Type B pancreatic cell (in vitro differentiated cells): ENCODE data around the gene GYS2. TPM values are rescaled to one million over a fixed set of nuclear protein-coding genes. Genes with fewer than 3 reads are reported as not detected.

Experiments used
- DNase-seq: peaks from one replicate; pipeline ENCODE4 v3.0.0; 2021; ENCODE audit warnings: mixed read lengths; ENCODE audit not compliant: unreplicated experiment; ENCODE audit errors: extremely low spot score
- H3K27ac Mint-ChIP-seq: 2 replicates; pipeline ENCODE4 v1.8.0; 2021; ENCODE audit warnings: mild to moderate bottlenecking, mixed read lengths
- H3K27me3 Mint-ChIP-seq: 2 replicates; pipeline ENCODE4 v1.8.0; 2021; ENCODE audit warnings: mixed read lengths
- H3K36me3 Mint-ChIP-seq: 2 replicates; pipeline ENCODE4 v1.8.0; 2021; ENCODE audit warnings: mixed read lengths
- H3K4me1 Mint-ChIP-seq: one replicate; pipeline ENCODE4 v1.8.0; 2021; ENCODE audit warnings: mixed read lengths; ENCODE audit not compliant: unreplicated experiment
- H3K4me3 Mint-ChIP-seq: 2 replicates; pipeline ENCODE4 v1.8.0; 2021; ENCODE audit warnings: mild to moderate bottlenecking, mixed read lengths
- H3K9me3 Mint-ChIP-seq: 2 replicates; pipeline ENCODE4 v1.8.0; 2021; ENCODE audit warnings: mixed read lengths
- total RNA-seq: library from RNA; stranded (reverse); gene quantifications from 2 replicates; pipeline ENCODE4 v1.2.1, GENCODE V29; 2021; ENCODE audit warnings: low replicate concordance
- TF ChIP-seq, protein P1 (sequence below): fragments of 200-600 bp; sonication (generic); conservative IDR thresholded peaks from 2 replicates; pipeline ENCODE4 v1.5.0; 2021; ENCODE audit warnings: antibody characterized with exemption, mild to moderate bottlenecking

The GYS2 gene
- total RNA-seq, 1 donor from 2014 or later: not detected

DNA sequence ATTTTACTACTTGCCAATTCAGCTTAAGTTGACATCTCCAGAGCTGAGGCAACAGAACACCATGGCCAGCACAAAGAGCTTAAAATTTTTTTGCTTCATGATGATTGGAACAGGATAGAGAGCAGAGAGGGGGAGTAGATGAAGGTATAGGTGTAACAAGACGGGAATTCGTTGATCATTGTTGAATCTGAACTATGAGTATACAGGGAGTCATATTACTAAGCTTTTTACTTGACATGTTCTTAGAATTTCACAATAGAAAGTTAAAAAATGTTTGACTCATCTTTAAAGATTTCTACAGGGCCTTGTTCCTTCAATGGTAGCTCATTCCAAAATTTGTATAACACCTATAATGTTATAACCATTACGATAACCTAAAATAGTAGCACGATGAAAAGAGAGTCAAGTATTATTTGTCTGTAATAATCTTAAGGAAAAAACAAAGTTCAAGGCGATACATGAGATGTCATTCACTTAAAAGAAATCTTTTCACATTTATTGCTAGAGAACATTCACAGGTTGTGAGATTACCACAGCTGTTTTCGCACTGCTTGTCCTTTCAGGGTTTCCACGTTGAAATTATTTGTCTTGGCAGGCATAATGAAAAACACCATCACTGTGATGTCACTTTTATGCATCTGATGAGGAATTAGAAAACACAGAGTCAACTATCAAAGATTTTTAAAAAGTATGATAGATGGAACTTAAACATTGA is 44.6 kb downstream of the GYS2 start:
- peaks cover 5% of the 10 kb centered on the region for H3K27me3 Mint-ChIP-seq
- H3K36me3 Mint-ChIP-seq: peaks cover 4% of the 10 kb centered on the region
- H3K4me3 Mint-ChIP-seq: no peak overlapping the region
- no peaks in the 10 kb centered on the region for H3K9me3 Mint-ChIP-seq
- no peak overlapping the region for H3K27ac Mint-ChIP-seq
- H3K4me1 Mint-ChIP-seq: no peaks in the 10 kb centered on the region
- DNase-seq: no peak
- TF ChIP-seq, protein P1, sequence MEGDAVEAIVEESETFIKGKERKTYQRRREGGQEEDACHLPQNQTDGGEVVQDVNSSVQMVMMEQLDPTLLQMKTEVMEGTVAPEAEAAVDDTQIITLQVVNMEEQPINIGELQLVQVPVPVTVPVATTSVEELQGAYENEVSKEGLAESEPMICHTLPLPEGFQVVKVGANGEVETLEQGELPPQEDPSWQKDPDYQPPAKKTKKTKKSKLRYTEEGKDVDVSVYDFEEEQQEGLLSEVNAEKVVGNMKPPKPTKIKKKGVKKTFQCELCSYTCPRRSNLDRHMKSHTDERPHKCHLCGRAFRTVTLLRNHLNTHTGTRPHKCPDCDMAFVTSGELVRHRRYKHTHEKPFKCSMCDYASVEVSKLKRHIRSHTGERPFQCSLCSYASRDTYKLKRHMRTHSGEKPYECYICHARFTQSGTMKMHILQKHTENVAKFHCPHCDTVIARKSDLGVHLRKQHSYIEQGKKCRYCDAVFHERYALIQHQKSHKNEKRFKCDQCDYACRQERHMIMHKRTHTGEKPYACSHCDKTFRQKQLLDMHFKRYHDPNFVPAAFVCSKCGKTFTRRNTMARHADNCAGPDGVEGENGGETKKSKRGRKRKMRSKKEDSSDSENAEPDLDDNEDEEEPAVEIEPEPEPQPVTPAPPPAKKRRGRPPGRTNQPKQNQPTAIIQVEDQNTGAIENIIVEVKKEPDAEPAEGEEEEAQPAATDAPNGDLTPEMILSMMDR: no peak

DNA sequence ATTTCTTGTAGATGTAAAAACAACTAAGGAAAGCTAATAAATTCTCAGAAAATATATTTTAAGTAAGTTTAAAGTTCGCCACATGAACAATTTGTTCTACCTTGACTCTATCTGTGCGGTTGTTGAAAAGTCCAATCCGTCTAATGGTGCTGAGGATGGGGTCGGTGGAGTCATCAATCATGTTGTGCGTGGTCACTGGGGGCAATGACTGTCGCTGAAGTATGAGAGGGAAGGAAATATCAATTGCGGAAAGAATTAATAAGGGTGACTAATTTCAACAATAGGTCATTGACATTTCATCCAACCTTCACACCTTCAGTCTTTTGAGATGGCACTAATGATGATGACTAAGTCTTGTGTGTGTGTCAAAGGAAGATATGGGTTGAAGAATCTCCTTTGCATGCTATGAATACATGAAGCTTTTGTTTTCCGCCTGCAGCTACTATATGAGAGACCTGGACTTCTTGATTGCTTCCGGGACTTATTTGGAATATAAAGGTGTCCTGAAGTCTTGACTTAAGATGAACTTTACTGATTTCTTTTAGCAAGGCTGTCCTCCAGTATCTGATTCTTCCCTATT is 46.5 kb downstream of the GYS2 start:
- no peak overlapping the region for H3K27ac Mint-ChIP-seq
- DNase-seq: no peak
- H3K4me3 Mint-ChIP-seq: no peak overlapping the region
- TF ChIP-seq, protein P1: no peak
- no peaks in the 10 kb centered on the region for H3K4me1 Mint-ChIP-seq
- H3K27me3 Mint-ChIP-seq: peaks cover 9% of the 10 kb centered on the region
- H3K36me3 Mint-ChIP-seq: peaks cover 4% of the 10 kb centered on the region
- no peaks in the 10 kb centered on the region for H3K9me3 Mint-ChIP-seq

DNA sequence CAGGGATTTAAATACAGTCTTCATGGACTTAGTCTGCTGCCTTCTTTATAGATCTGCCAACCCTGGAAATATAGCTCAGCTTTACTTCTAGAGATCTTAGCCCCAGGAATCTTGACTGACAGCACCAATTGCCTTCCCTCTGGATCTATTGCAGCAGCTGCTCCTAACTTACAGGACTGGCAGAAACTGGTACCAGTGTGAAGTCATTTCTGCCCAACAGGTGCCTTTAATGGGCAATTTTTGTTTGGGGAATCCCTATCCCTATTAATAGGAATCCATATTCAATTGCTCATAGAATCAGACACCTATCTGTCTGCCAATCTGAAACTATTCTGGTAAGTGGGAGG is 51.3 kb downstream of the GYS2 start:
- H3K27me3 Mint-ChIP-seq: peaks cover 7% of the 10 kb centered on the region
- H3K4me3 Mint-ChIP-seq: no peak overlapping the region
- DNase-seq: no peak
- H3K9me3 Mint-ChIP-seq: no peaks in the 10 kb centered on the region
- no peaks in the 10 kb centered on the region for H3K4me1 Mint-ChIP-seq
- no peak overlapping the region for H3K27ac Mint-ChIP-seq
- no peaks in the 10 kb centered on the region for H3K36me3 Mint-ChIP-seq
- TF ChIP-seq, protein P1: no peak

DNA sequence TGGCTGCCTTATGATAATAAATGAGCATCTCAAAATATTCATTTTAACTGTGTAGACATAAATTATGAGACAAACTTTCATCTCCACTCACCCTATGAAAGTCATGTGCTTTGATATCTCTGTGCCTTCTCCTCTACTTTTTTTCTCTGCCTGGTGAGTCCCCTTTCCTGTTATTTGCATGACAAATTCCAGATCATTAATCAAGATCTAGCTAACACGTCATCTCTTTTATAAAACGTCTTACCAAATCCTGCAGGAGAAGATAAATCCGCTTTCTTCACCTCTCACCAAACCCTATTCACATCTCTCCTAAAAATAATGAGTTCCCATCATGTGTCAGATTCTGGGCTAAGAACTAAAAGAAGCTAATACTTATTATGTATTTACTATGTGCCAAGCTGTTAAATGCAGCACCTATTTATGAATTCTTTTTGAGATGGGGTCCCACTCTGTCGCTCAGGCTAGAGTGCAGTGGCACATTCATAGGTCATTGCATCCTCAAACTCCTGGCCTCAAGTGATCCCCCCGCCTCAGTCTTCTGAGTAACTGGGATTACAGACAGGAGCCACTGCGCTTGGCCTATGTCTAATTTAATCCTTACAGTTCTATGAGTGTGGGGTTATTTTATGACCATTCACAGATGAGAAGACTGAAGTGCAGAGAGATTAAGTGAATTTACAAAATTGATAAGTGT is 51.9 kb downstream of the GYS2 start:
- Mint-ChIP-seq H3K27me3 (peaks cover 4% of the 10 kb centered on the region), H3K9me3 (no peaks in the 10 kb centered on the region)

DNA sequence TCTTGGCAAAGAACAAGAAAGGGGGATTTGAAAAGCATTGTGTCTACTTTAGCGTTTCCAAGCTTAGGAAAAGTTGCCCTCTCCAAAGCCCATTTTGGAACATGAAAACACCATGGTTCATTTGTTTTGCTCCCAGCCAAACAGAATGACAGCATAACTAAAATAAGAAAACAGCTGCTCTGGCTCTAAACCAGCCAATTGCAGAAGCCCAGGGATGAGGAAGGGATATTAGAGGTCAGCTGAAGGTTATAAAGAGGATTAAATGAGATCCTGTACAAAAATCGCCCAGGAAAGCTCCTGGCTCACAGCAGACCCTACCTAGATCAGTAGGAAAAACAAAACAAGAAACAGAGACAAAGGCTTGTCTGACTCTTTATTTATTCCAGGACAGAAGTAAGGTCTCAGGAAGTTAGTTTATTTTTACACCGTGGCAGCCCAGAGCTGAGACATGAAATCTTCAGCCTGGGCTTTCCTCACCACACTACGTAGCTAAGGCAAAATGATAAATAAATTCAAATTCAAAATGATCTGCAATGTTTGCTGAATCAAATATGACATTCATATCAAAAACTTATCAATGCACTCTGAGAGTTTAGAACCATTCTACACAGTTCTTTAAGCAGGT is 52.7 kb downstream of the GYS2 start:
- no peak for DNase-seq
- no peak overlapping the region for H3K27ac Mint-ChIP-seq
- H3K4me3 Mint-ChIP-seq: no peak overlapping the region
- H3K9me3 Mint-ChIP-seq: no peaks in the 10 kb centered on the region
- H3K36me3 Mint-ChIP-seq: no peaks in the 10 kb centered on the region
- peaks cover 4% of the 10 kb centered on the region for H3K27me3 Mint-ChIP-seq
- H3K4me1 Mint-ChIP-seq: no peaks in the 10 kb centered on the region
- TF ChIP-seq, protein P1: no peak

More for the DNA sequence above, 51.9 kb downstream of the GYS2 start:
- Mint-ChIP-seq H3K36me3 (no peaks in the 10 kb centered on the region), H3K4me1 (no peaks in the 10 kb centered on the region), H3K4me3 (no peak overlapping the region), H3K27ac (no peak overlapping the region)
- TF ChIP-seq, protein P1: no peak
- DNase-seq: no peak
